ENCODE data around the gene LIMA1. TPM values are rescaled to one million over a fixed set of nuclear protein-coding genes. Genes with fewer than 3 reads are reported as not detected.
A peak's percentile ranks its signal among the peaks of the same experiment; 100 is the strongest.

The LIMA1 gene
- total RNA-seq, 6 donors from 2014 or later = 55.2 to 126 (median 68.8) TPM

DNA sequence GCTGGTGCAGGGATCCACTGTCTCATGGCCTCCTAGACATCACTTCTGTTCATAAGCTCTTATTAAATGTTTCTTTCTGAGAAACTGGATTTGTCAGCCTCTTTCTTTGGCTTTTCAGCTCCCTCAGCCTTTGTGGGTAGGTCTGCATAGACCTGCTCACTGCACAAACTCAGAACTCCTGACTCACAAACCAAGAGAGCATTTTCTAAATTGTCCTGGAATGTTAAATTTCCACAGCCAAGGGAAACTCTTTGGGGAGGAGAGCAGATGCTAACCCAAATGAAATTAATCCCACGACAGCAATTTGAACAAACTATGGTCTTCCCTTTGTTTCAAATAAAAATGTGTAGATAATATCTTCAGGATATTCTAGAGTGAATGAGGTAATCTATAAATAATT lies 96.6 kb downstream of the LIMA1 start:
- no peaks in the 10 kb centered on the region for H3K9me3 ChIP-seq
- peak overlapping the region in 2 of 4 donors; percentile 60 to 63 for H3K27ac ChIP-seq
- H3K27me3 ChIP-seq = no peaks in the 10 kb centered on the region
- H3K4me3 ChIP-seq = no peak overlapping the region
- no peak for TF ChIP-seq EP300 (IDR thresholded peaks at IDR 0.05)
- no peak for TF ChIP-seq POLR2A (IDR thresholded peaks at IDR 0.05)
- no peak for TF ChIP-seq POLR2AphosphoS5 (IDR thresholded peaks at IDR 0.05)
- TF ChIP-seq, protein P1, sequence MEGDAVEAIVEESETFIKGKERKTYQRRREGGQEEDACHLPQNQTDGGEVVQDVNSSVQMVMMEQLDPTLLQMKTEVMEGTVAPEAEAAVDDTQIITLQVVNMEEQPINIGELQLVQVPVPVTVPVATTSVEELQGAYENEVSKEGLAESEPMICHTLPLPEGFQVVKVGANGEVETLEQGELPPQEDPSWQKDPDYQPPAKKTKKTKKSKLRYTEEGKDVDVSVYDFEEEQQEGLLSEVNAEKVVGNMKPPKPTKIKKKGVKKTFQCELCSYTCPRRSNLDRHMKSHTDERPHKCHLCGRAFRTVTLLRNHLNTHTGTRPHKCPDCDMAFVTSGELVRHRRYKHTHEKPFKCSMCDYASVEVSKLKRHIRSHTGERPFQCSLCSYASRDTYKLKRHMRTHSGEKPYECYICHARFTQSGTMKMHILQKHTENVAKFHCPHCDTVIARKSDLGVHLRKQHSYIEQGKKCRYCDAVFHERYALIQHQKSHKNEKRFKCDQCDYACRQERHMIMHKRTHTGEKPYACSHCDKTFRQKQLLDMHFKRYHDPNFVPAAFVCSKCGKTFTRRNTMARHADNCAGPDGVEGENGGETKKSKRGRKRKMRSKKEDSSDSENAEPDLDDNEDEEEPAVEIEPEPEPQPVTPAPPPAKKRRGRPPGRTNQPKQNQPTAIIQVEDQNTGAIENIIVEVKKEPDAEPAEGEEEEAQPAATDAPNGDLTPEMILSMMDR (IDR thresholded peaks at IDR 0.05) = no peak
- WGBS, 2 donors = 55 to 84% methylated on average over 1 of the region's 1 CpG
- DNase-seq = no peak
- peak in 1 of 2 donors; percentile 47 for ATAC-seq (ENCODE audit: low FRiP score in 2 of 2)
- peaks cover 15 to 25% (median 22%) of the 10 kb centered on the region in 4 donors for H3K4me1 ChIP-seq
- H3K36me3 ChIP-seq = peaks cover 2 to 23% (median 4%) of the 10 kb centered on the region in 4 donors

DNA sequence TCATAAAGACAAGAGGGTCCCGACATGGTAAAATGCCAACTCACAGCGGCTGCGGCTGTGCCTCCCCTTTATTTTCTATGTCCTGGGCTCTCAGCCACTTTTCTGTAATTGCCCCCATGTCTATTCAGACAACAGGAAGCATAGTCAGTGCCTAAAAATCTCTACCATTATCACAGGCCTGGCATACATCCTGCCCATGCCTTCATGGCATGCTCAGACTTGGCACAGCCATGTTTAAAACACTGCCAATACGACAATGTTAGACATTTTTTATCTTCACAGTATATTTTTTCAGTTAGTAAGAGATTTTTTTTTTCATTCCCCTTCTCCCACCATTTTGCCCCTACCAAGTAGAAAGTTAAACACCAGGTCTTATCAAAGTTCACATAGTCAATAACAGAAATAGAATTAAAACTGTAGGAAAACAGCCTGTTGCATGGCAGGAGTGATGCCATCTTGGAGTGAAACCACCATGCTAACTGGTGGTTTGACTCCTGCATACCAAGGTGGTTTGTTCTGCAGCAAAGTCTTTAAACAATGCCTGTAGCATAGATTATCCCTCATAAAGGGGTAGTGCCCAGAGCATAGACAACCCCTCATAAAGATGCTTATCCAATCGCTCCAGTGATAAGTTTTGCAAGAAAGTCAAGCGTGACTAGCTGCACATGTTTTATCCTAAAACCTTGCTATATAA lies 97.2 kb downstream of the LIMA1 start:
- no peak for ATAC-seq (ENCODE audit: low FRiP score in 2 of 2)
- Histone ChIP-seq H3K27me3 (no peaks in the 10 kb centered on the region), H3K9me3 (no peaks in the 10 kb centered on the region), H3K36me3 (peaks cover 2 to 23% (median 4%) of the 10 kb centered on the region in 4 donors), H3K4me3 (no peak overlapping the region), H3K4me1 (peaks cover 15 to 25% (median 22%) of the 10 kb centered on the region in 4 donors), H3K27ac (peak overlapping the region in 3 of 4 donors; percentile 7 to 63 (median 60))
- 66 to 79% methylated on average over 6 of the region's 6 CpGs for WGBS, 2 donors
- TF ChIP-seq, protein P1 (IDR thresholded peaks at IDR 0.05) = no peak
- TF ChIP-seq EP300 (IDR thresholded peaks at IDR 0.05) = no peak
- peak in 1 of 2 donors; percentile 40 for TF ChIP-seq POLR2AphosphoS5 (IDR thresholded peaks at IDR 0.05)
- TF ChIP-seq POLR2A (IDR thresholded peaks at IDR 0.05) = no peak
- no peak for DNase-seq

DNA sequence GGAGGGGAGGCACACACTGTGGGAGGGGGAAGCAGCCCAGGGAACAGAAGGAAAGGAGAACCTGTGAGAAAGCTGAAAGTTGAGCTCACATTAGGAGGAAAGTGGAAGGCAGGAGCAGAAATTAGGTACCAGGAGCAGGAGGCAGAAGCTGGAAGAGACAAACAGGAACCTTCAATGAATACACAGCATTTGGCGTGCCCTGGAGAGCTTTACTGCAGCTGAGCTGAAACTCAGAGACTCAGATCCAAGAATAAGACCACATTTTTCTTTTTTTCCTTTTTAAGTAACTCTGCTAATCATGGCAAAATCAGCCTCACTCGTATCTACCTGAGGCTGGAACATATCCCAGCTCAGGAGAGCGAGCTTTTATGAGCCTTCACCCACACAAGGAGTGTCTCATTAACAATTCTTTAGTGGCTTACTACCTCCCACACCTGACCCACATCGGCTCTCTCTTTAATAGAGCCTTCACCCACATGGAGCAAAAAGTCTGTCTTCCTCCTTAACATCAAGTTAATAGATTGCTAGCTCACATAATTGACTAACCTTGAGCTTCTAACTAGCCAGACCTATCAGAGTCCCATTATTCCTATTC lies 97.9 kb downstream of the LIMA1 start:
- ATAC-seq (ENCODE audit: low FRiP score in 2 of 2) = no peak

DNA sequence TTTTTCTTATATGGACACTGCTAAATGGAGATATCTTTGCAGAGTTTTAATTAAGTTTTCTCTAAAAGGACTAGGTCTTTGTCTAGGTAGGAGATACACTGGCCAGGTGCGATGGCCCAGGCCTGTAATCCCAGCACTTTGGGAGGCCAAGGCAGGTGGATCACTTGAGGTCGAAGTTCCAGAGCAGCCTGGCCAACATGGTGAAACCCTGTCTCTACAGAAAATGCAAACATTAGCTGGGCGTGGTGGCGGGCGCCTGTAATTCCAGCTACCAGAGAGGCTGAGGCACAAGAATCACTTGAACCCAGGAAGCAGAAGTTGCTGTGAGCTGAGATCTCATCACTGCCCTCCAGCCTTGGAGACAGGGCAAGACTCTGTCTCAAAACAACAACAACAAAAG lies 99.1 kb downstream of the LIMA1 start:
- no peak for TF ChIP-seq POLR2A (IDR thresholded peaks at IDR 0.05)
- Histone ChIP-seq H3K27ac (no peak overlapping the region), H3K4me3 (no peak overlapping the region), H3K9me3 (no peaks in the 10 kb centered on the region), H3K27me3 (no peaks in the 10 kb centered on the region), H3K4me1 (peaks cover 13 to 25% (median 21%) of the 10 kb centered on the region in 4 donors), H3K36me3 (peaks cover 6 to 29% (median 14%) of the 10 kb centered on the region in 4 donors)
- 88 to 91% methylated on average over 5 of the region's 5 CpGs for WGBS, 2 donors
- DNase-seq = no peak
- ATAC-seq (ENCODE audit: low FRiP score in 2 of 2) = no peak

More for the DNA sequence above, 97.9 kb downstream of the LIMA1 start:
- WGBS, 2 donors = 62 to 78% methylated on average over 4 of the region's 4 CpGs
- TF ChIP-seq POLR2A (IDR thresholded peaks at IDR 0.05) = no peak
- TF ChIP-seq POLR2AphosphoS5 (IDR thresholded peaks at IDR 0.05) = no peak
- TF ChIP-seq, protein P1 (IDR thresholded peaks at IDR 0.05) = no peak
- no peak for TF ChIP-seq EP300 (IDR thresholded peaks at IDR 0.05)
- H3K4me3 ChIP-seq = no peak overlapping the region
- H3K9me3 ChIP-seq = no peaks in the 10 kb centered on the region
- H3K4me1 ChIP-seq = peaks cover 15 to 25% (median 22%) of the 10 kb centered on the region in 4 donors
- H3K27ac ChIP-seq = peak overlapping the region in 3 of 4 donors; percentile 7 to 63 (median 60)
- peaks cover 6 to 24% (median 8%) of the 10 kb centered on the region in 4 donors for H3K36me3 ChIP-seq
- no peaks in the 10 kb centered on the region for H3K27me3 ChIP-seq
- no peak for DNase-seq

DNA sequence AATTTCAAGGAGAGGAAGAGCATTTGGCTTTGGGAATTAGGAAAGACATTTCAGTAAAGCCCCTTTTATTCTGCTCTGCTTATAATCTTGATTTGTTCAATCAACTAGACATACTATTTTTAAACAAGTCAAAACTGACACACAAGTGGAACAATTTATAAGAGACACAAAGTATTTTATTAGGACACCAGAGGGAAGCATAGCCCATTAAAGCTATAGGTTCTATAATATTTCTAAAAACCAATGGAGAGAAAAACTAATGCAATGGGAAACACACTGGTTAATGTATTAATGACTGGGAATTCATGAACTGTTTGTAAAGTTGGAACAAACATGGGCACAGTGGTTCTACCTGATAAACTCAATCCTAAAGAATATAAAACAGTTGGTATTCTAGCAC lies 100.9 kb downstream of the LIMA1 start:
- TF ChIP-seq POLR2AphosphoS5 (IDR thresholded peaks at IDR 0.05) (no peak), POLR2A (IDR thresholded peaks at IDR 0.05) (no peak), EP300 (IDR thresholded peaks at IDR 0.05) (no peak)
- TF ChIP-seq, protein P1 (IDR thresholded peaks at IDR 0.05) = peak in 1 of 6 experiments; percentile 8
- Histone ChIP-seq H3K36me3 (peaks cover 12 to 45% (median 23%) of the 10 kb centered on the region in 4 donors), H3K4me3 (no peak overlapping the region), H3K9me3 (no peaks in the 10 kb centered on the region), H3K27me3 (no peaks in the 10 kb centered on the region), H3K4me1 (peaks cover 0 to 16% (median 13%) of the 10 kb centered on the region in 4 donors), H3K27ac (no peak overlapping the region)
- DNase-seq = no peak
- ATAC-seq (ENCODE audit: low FRiP score in 2 of 2) = no peak
